Activated B cell treated with CpG ODN at 0.5 μM for 24 hours (primary cell): Measurements from ENCODE around the gene TGFB2. TPM values are rescaled to one million over a fixed set of nuclear protein-coding genes. Genes with fewer than 3 reads are reported as not detected.

ENCODE experiments used
- ATAC-seq: fragments of 200-7000 bp; cut with Tn5 transposase; one replicate; pipeline ENCODE4 v1.10.0; 2021; ENCODE audit warnings: low read depth, mild to moderate bottlenecking, moderate library complexity
- CTCF ChIA-PET: fragments of 350-600 bp; sonication (Branson Sonifier 250); formaldehyde crosslinking; loops from one replicate; lab custom pipeline; 2021; ENCODE audit warnings: antibody characterized with exemption; lab: Charles Lee
- POLR2A ChIA-PET: fragments of 350-600 bp; sonication (Branson Sonifier 250); formaldehyde crosslinking; loops from one replicate; lab custom pipeline; 2021; ENCODE audit warnings: antibody characterized with exemption; lab: Charles Lee
- DNase-seq: peaks from one replicate; pipeline ENCODE4 v3.0.0; 2022
- H3K27ac Mint-ChIP-seq: one replicate; pipeline ENCODE4 v1.8.0; 2020; ENCODE audit warnings: mixed read lengths
- H3K27me3 Mint-ChIP-seq: one replicate; pipeline ENCODE4 v1.8.0; 2021; ENCODE audit warnings: mixed read lengths
- H3K36me3 Mint-ChIP-seq: one replicate; pipeline ENCODE4 v1.8.0; 2021; ENCODE audit warnings: low read depth, mixed read lengths
- H3K4me1 Mint-ChIP-seq: one replicate; pipeline ENCODE4 v1.8.0; 2021; ENCODE audit warnings: mixed read lengths
- H3K4me3 Mint-ChIP-seq: one replicate; pipeline ENCODE4 v1.8.0; 2020; ENCODE audit warnings: mild to moderate bottlenecking, mixed read lengths
- H3K9me3 Mint-ChIP-seq: one replicate; pipeline ENCODE4 v1.8.0; 2020; ENCODE audit warnings: mixed read lengths
- intact Hi-C: fragments of 100-400 bp; cut with micrococcal nuclease; formaldehyde crosslinking; loops from one replicate; pipeline ENCODE4 v1.15.1; 2024
- total RNA-seq: library from RNA; stranded (reverse); gene quantifications from 2 replicates; pipeline ENCODE4 v1.2.3, GENCODE V29; 2022
- TF ChIP-seq, protein P1 (sequence below): fragments of 200-600 bp; IDR thresholded peaks from one replicate; pipeline ENCODE4 v1.8.0; 2022; ENCODE audit warnings: antibody characterized with exemption, mild to moderate bottlenecking

TGFB2 gene
- total RNA-seq, 1 donor from 2014 or later, result 1.6 TPM

DNA sequence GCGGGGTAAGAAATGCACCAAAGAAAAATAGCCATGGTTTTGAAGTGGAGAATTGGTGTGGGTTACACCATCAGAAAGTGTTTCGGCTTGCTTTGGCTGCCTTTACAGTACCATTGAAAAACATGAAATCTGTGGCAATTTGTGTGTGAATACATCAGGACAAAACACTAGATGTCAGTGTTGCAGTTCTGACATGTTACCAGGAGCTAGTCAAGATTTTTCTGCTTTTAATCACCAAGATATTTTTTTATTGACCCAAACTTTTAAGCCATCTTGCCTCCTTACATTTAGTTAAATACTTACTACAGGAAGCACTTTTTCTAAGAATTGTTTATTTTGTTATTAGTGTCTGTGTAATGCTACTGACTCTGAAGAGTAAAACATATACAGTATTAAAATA, 45.7 kb upstream of the TGFB2 start:
- TF ChIP-seq, protein P1, sequence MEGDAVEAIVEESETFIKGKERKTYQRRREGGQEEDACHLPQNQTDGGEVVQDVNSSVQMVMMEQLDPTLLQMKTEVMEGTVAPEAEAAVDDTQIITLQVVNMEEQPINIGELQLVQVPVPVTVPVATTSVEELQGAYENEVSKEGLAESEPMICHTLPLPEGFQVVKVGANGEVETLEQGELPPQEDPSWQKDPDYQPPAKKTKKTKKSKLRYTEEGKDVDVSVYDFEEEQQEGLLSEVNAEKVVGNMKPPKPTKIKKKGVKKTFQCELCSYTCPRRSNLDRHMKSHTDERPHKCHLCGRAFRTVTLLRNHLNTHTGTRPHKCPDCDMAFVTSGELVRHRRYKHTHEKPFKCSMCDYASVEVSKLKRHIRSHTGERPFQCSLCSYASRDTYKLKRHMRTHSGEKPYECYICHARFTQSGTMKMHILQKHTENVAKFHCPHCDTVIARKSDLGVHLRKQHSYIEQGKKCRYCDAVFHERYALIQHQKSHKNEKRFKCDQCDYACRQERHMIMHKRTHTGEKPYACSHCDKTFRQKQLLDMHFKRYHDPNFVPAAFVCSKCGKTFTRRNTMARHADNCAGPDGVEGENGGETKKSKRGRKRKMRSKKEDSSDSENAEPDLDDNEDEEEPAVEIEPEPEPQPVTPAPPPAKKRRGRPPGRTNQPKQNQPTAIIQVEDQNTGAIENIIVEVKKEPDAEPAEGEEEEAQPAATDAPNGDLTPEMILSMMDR, result no peak
- Mint-ChIP-seq H3K4me1 (peaks cover 5% of the 10 kb centered on the region), H3K27ac (no peak overlapping the region), H3K4me3 (no peak overlapping the region), H3K36me3 (peaks cover 51% of the 10 kb centered on the region), H3K9me3 (no peaks in the 10 kb centered on the region), H3K27me3 (no peaks in the 10 kb centered on the region)
- intact Hi-C loops, result no loop called here
- POLR2A ChIA-PET, result no interaction called here
- ATAC-seq, result no peak
- CTCF ChIA-PET, result interaction anchor here (0.8 kb wide), 1 partner anchor 614 kb away, joined by 3 read pairs; no protein-coding TSS in a partner anchor
- no peak for DNase-seq

DNA sequence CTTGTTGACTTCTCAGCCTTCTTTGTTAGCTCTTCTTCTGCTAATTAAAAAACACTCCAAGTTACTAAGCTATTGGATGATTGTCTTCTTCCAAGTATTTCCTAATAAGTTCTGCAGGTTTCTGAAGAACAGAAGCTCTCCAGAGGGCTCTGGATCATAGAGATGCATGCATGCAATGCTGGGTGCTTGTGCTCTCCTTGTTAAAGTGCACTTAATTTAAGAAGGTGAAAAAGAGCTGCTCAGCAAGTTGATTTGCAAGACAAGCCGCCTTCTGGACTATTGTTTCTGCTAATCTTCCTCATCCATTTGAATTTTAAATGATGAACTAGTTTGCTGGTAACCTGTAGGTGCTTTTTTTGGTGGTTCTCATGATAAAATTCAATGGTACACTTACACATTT, 43.9 kb upstream of the TGFB2 start:
- Mint-ChIP-seq H3K9me3 (no peaks in the 10 kb centered on the region), H3K36me3 (peaks cover 54% of the 10 kb centered on the region), H3K27me3 (no peaks in the 10 kb centered on the region), H3K27ac (no peak overlapping the region), H3K4me3 (no peak overlapping the region), H3K4me1 (peaks cover 5% of the 10 kb centered on the region)
- TF ChIP-seq, protein P1, result no peak
- ATAC-seq, result no peak
- POLR2A ChIA-PET, result no interaction called here
- intact Hi-C loops, result no loop called here
- DNase-seq, result no peak
- CTCF ChIA-PET, result no interaction called here

DNA sequence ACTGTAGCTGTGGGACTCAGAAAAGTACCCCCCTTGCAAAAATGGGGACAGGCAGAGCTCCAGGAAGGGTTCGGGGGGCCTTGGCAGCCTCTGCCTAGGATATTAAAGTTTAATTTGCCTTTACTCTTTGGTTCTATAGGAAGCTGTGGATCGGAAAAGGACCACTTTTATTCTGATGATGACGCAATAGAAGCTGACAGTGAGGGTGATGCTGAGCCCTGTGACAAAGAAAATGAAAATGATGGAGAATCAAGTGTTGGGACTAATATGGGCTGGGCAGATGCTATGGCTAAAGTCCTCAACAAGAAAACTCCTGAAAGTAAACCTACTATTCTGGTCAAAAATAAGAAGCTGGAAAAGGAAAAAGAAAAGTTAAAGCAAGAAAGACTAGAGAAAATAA, 43.0 kb upstream of the TGFB2 start:
- no peak overlapping the region for H3K27ac Mint-ChIP-seq
- CTCF ChIA-PET, result no interaction called here

DNA sequence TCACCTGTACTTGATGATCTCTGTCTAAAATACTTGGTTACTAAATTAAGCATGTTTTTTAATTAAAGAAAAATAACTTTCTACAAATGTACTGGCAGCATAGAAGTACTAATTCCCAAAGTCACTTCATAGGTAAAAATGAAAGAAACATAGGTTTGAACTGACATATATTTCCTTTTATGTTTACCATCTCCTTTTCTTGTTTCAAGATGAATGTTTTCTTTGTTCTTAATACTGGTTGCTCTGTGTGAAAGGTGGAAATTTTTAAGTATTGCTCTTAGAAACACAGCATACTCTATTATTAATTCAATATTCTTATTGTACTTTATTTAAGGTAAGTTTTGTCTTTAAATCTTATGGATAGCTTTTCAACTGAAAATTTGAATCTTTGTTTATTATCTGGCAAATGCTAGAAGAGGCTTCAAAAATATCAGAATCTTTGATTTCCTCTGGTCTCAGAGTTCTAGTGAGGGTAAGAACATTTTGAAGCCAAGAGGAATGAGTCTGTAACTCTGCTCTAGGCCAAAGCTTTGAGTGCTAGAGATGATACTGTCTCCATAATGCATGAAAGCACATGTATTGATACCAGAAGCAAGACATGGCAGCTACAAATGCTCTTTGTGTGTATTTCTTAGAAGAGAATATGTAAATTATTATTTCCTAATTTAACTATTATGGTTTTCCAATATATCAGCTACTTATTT, 41.8 kb upstream of the TGFB2 start:
- no peak overlapping the region for H3K4me3 Mint-ChIP-seq
- no peak for ATAC-seq
- H3K27ac Mint-ChIP-seq, result no peak overlapping the region
- intact Hi-C loops, result no loop called here
- POLR2A ChIA-PET, result interaction anchor here (0.6 kb wide), 1 partner anchor 17 kb away, joined by 6 read pairs; no protein-coding TSS in a partner anchor
- H3K9me3 Mint-ChIP-seq, result no peaks in the 10 kb centered on the region
- DNase-seq, result no peak
- H3K4me1 Mint-ChIP-seq, result peaks cover 3% of the 10 kb centered on the region
- H3K36me3 Mint-ChIP-seq, result peaks cover 58% of the 10 kb centered on the region
- H3K27me3 Mint-ChIP-seq, result no peaks in the 10 kb centered on the region
- TF ChIP-seq, protein P1, result no peak
- CTCF ChIA-PET, result no interaction called here

More for the DNA sequence above, 43.0 kb upstream of the TGFB2 start:
- Mint-ChIP-seq H3K4me1 (peaks cover 5% of the 10 kb centered on the region), H3K9me3 (no peaks in the 10 kb centered on the region), H3K4me3 (no peak overlapping the region), H3K36me3 (peaks cover 52% of the 10 kb centered on the region), H3K27me3 (no peaks in the 10 kb centered on the region)
- DNase-seq, result no peak
- no peak for ATAC-seq
- intact Hi-C loops, result no loop called here
- POLR2A ChIA-PET, result interaction anchor here (1.3 kb wide), 1 partner anchor 17 kb away, joined by 4 read pairs; the partner anchor contains the start of gene RRP15
- TF ChIP-seq, protein P1, result no peak

DNA sequence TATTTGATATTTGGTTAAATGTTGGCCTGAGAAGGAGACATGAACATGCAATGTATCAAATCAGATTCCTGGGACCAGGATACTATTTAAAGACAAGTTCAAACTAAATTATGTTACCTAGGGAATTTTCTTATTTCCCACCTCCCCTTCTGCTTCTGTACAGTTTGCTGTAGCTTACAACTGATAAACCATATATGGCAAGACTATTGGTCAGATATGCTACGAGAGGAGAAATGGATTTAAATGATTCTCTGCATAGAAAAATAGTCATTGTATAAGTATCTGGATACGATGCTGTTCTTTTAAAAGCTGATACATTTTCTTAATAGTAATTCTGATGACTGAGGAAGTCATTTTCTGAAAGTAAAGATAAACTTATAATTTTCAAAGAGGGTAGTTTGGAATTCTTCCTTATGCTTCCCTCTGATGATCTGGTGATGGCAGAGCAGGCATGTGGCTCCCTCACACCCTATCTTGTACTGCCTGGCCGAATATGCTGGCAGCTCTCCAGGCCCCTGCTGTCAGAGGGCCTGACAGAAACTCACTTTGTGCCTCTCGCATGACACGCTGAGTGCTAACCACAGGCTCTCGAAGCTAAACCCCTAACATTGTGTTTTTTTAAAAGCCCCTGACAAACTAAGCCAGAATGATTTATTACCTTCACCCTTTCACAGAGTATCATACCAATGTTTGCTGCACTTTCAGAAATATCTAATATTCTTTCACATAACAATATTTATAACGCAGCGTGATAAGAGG, 40.7 kb upstream of the TGFB2 start:
- TF ChIP-seq, protein P1, result no peak
- Mint-ChIP-seq H3K27ac (no peak overlapping the region), H3K4me3 (no peak overlapping the region), H3K36me3 (peaks cover 68% of the 10 kb centered on the region), H3K9me3 (no peaks in the 10 kb centered on the region), H3K4me1 (no peaks in the 10 kb centered on the region), H3K27me3 (no peaks in the 10 kb centered on the region)
- ATAC-seq (no peak), DNase-seq (no peak)
- ChIA-PET POLR2A (no interaction called here), CTCF (no interaction called here)
- intact Hi-C loops, result no loop called here
